Stimulated activated CD4-positive, alpha-beta T cell treated with anti-CD3 and anti-CD28 coated beads, Interleukin-4, amount 100 ng/mL, for 48 hours (primary cell): ENCODE data around the gene FBXO10.
"Not testable (repeated sequence)": the region's sequence is repeated elsewhere in the genome, so short reads cannot be mapped to it uniquely, and the experiment has no call there.

Experiments
- DNase-seq, 2 donors: peaks; one replicate each; pipeline ENCODE4 v3.0.0-alpha.2; 2020; ENCODE audit warnings: low read depth in 2 of 2

The FBXO10 gene

GRCh38 chr9:37477987-37478619 lies 98.1 kb downstream of the FBXO10 start:
- not testable (repeated sequence) for DNase-seq

- not testable (repeated sequence) for DNase-seq
These were observed 98.7 kb downstream of the FBXO10 start for GRCh38 chr9:37477443-37477842.

- no peak for DNase-seq
These were observed 99.2 kb downstream of the FBXO10 start for GRCh38 chr9:37476930-37477329.

- no peak for DNase-seq
These were observed 101.7 kb downstream of the FBXO10 start for GRCh38 chr9:37474438-37474837.

GRCh38 chr9:37473982-37474381 lies 102.2 kb downstream of the FBXO10 start:
- DNase-seq: not testable (repeated sequence)

GRCh38 chr9:37471942-37472684 lies 104.1 kb downstream of the FBXO10 start:
- DNase-seq: no peak

- DNase-seq: no peak
These were observed 107.6 kb downstream of the FBXO10 start for GRCh38 chr9:37468620-37469019.

GRCh38 chr9:37467530-37467929 lies 108.7 kb downstream of the FBXO10 start:
- not testable (repeated sequence) for DNase-seq

GRCh38 chr9:37466037-37466709 lies 110.0 kb downstream of the FBXO10 start:
- DNase-seq: peak; percentile 28 to 31

- DNase-seq: peak; percentile 96 to 99
These were observed 110.7 kb downstream of the FBXO10 start, which contains the start of gene ZBTB5 for GRCh38 chr9:37465249-37466036. Gene ZBTB5, minus strand, starts transcription at chr9:37465450. Its CDS starts 22,899 bp downstream, at chr9:37442551.

GRCh38 chr9:37464426-37465248 lies 111.5 kb downstream of the FBXO10 start:
- peak; percentile 53 to 54 for DNase-seq

- no peak for DNase-seq
These were observed 112.2 kb downstream of the FBXO10 start for GRCh38 chr9:37464006-37464405.
